ENCODE data around the gene IFI16. TPM values are rescaled to one million over a fixed set of nuclear protein-coding genes. Genes with fewer than 3 reads are reported as not detected.
"Not testable (repeated sequence)": the region's sequence is repeated elsewhere in the genome, so short reads cannot be mapped to it uniquely, and the experiment has no call there.

IFI16 gene
- total RNA-seq, 1 donor from 2014 or later, result 33.9 TPM

GRCh38 chr1:159092036-159092760 is 82.5 kb downstream of the IFI16 start:
- DNase-seq (ENCODE audit: low read depth in 2 of 2), result peak; percentile 27 to 75

GRCh38 chr1:159098596-159098995 is 88.9 kb downstream of the IFI16 start:
- DNase-seq (ENCODE audit: low read depth in 2 of 2), result no peak

- DNase-seq (ENCODE audit: low read depth in 2 of 2), result no peak
Measured at GRCh38 chr1:159100589-159100988, 90.9 kb downstream of the IFI16 start.

- not testable (repeated sequence) for DNase-seq (ENCODE audit: low read depth in 2 of 2)
Measured at GRCh38 chr1:159103021-159103420, 93.3 kb downstream of the IFI16 start.

Other genes with a start within 250 kb of the IFI16 start
- gene OR6N1, start 237.7 kb upstream of the IFI16 start, total RNA-seq, result not detected in 2 replicates
- gene OR6N2, start 228.7 kb upstream of the IFI16 start, total RNA-seq, result not detected in 2 replicates
- gene MNDA, start 178.6 kb upstream of the IFI16 start, total RNA-seq, result not detected in 2 replicates
- not detected in 2 replicates for gene PYHIN1, start 78.4 kb upstream of the IFI16 start, total RNA-seq
- not detected in 2 replicates for gene AIM2, start 66.9 kb downstream of the IFI16 start, total RNA-seq
- gene CADM3, start 161.7 kb downstream of the IFI16 start, total RNA-seq, result under 0.01 and 0.40 TPM in 2 replicates
- gene ACKR1, start 195.0 kb downstream of the IFI16 start, total RNA-seq, result under 0.01 TPM in 1 of 2 replicates, not detected in the other

Data from lung microvascular endothelial cell (primary cell).